Renal pelvis (tissue), 4 donors: ENCODE results near the gene CAMK2G. TPM values are rescaled to one million over a fixed set of nuclear protein-coding genes. Genes with fewer than 3 reads are reported as not detected.
A peak's percentile ranks its signal among the peaks of the same experiment; 100 is the strongest.

Experiments used
- DNase-seq: peaks from one replicate; pipeline ENCODE4 v3.0.0-alpha.2; 2013
- polyA plus RNA-seq, 3 donors: library from polyadenylated mRNA; unstranded; fragments of 120-200 nt; gene quantifications; one replicate each; pipeline ENCODE4 v1.2.1, GENCODE V29; 2013; ENCODE audit not compliant: insufficient read length in 3 of 3

The CAMK2G gene
- polyA plus RNA-seq, 3 donors = 21.5 to 35.9 (median 33.2) TPM

DNA sequence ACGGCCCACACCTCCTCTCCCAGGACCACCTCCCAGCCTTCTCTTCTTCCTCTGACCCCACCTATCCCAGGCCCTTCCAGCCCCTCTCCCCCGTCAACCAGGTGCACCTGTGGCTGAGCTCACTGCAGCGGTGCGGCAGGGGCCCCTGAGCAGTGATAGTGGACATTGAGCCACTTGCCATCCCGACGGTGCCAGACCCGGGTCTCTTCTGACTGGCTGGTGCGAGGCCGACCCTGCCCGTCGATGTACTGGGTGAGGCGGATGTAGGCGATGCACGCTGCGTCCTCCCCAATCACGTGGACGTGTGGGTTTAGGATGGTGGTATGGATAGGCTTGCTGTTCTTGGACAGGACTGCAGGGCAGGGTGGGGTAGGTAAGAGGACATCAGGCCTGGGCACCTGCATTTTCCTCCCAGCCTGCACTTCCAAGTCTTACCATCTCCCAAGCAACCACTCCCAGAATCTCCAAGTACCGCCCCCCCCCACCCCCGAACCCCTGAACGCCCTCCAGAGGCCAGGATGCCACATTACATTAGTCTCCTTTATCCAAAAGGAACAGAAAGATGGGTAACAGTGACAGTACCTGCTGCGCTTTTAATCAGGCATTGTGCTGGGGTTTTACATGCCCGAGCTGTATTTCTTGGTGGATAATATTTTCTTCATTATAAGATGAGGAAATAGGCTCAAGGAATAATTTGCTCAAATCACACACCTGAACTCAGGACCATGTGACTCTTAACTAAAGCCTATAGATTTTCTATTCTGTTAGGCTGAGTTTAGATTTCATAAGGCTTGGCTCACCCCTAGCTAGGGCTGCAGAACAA lies 59.2 kb downstream of the CAMK2G start:
- no peak for DNase-seq

DNA sequence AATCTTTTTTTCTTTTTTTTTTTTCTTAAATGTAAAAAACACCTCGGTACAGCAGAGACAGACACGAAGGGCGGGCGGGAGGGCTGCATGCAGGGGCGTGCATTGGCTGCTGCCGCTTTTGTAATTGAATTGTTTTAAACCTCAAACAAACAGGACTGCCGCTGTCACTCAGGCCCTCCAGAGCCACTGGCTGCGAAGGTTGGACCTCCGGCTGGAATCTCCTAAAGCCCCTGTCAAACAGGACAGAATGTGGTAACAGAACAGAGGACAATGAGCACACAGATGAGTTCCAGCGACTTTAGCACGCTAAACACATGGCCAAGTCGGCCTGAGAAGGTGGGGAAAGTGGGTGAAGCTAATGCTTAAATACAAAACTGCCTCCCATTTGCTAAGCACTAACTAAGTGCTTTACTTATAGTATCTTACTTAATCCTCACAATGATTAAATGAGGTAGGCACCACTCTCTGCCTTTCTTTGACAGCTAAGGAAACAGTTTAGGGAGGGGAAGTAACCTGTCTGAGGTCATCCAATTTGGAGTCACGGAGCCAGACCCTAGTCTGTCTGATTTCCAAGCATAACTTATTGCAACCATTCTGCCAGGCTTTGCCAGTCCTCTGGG lies 60.0 kb downstream of the CAMK2G start:
- no peak for DNase-seq

GRCh38 chr10:73813333-73813732 lies 61.0 kb downstream of the CAMK2G start:
- no peak for DNase-seq

- DNase-seq = no peak
Observed at GRCh38 chr10:73812657-73813056, 61.7 kb downstream of the CAMK2G start.

DNA sequence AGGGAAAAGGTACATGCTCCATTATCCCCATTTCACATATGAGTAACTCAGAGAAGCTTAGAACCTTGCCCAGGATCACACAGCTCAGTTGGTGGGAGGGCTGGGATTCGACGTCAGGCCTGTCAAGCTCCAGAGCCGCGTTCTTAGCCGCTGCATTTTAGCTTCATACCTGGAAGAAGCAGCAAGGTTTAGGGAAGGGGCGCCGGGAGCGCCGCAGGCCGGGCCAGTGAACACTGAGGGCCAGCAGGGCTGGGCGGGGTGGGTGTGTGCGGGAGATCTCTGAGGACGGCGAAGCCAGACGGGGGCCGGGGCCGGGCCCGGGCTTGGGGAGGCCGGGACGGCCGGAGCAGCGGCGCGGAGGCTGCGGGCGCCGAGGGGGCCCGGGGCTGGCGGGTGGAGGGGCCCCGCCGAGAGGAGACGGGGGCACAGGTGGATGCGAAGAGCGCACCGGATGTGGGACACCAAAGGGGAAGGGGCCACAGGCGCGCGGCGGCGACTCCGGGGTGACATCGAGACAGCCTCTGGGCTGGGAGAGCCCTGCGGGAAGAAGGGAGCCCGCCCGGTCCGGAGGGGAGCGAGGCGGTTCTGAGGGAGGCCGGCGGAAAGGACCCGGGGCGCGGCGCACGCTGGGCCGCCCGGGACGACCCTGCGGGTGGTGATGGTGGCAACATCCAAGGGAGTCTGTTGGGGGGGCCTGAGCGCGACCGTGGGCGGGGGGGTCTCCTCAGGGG lies 63.5 kb downstream of the CAMK2G start:
- DNase-seq = peak; percentile 4

DNA sequence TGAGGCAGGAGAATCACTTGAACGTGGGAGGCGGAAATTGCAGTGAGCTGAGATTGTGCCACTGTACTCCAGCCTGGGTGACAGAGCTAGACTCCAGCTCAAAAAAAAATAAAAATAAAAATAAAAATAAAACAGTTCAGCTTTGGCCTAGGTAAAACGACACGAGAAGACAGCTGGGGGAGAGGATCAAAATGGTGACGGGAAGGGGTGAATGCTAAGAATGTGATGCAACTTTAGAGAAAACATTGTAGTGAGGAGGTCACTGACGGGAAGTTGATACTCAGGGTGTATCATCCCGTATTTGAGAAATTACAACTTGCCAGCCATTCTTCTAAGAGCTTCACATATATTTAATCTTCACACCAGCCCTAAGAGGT lies 64.0 kb downstream of the CAMK2G start:
- DNase-seq = no peak

DNA sequence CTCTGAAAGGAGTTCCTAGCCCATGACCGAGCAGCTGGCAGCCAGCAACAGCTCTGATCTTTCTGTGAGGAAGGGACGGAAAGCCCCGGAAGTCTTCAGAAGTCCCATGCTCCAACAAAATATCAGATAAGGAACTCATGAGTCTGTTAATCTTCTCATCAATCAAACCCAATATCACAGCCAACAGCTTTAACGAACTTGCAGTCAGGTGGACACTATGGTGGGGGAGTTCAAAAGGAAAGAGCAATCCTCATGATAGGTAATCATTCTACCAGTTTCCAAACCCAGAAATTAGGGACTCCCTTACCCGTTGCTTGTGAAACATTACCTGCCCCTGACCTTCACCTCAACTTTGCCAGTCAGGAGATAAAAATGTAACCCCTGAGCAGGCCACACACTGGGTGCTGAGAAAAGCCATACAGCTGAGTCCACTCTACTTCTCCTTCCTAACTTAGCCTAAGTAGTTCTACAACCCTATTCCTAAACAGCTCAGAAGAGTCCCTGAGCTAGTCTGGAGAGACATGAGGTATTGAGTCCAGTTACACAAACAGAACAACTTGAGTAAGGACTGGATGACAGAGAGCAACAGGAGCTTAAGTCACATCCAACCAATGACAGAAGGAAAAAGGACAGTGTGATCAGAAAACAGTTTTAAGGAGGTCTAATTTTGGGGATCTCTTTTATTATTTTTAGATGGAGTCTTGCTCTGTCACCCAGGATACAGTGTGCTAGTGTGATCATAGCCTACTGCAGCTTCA lies 65.1 kb downstream of the CAMK2G start:
- no peak for DNase-seq

DNA sequence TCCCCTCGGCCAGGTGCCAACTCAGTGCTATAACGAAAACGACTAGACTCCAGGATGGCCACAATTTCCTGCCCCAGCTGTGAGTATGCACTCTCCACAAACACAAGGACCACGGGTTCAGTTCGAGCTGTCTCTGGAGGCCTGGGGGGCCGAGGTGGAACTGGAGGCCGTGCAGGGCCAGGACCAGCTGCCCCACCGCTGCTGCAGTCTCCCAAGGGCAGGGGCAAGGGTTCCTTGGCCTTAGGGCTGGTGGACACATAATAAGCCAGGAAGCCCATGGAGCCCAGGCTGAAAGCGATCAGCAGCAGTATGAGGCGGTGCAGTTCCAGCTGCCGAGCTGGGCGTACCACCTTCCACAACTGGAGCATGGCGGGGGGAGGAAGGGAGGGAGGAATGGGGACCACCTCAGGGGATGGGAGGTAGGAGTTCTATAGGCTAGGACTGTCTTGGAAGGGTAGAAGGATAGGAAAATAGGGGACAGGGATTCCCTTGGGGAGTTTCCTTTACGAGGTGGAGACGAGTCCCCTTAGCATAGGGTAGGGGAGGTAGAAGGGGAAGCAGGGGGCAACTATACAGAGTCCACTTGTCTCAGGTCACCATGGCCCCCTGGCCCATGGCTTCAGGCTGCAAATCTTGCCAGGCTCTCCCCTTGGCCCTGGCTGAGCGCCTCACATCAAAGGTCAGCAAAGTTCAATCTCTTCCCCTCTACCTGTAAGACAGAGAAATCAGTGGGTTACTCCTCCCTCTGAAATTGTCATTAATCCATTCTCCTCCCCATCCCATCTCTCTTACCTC lies 66.1 kb downstream of the CAMK2G start:
- no peak for DNase-seq

DNA sequence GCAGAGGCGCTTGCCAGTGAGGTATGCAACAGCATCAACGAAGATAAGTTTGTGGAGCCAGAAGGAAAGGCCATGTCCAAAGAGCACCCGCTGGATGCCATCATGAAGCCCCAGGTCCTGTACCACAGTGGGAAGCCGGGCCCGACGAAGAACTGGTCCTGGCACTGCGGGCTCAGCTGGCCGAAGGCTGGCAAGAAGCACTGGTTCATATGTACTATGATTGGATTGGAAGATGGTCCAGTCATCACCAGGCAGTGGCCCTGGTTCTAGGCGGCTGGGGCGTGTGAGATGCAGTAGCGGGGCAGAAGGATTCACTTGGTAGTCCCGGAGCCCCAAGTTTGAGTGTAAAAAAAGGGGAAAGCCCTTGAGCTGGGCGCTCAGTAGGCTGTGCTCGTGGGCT lies 66.9 kb downstream of the CAMK2G start:
- DNase-seq = no peak

DNA sequence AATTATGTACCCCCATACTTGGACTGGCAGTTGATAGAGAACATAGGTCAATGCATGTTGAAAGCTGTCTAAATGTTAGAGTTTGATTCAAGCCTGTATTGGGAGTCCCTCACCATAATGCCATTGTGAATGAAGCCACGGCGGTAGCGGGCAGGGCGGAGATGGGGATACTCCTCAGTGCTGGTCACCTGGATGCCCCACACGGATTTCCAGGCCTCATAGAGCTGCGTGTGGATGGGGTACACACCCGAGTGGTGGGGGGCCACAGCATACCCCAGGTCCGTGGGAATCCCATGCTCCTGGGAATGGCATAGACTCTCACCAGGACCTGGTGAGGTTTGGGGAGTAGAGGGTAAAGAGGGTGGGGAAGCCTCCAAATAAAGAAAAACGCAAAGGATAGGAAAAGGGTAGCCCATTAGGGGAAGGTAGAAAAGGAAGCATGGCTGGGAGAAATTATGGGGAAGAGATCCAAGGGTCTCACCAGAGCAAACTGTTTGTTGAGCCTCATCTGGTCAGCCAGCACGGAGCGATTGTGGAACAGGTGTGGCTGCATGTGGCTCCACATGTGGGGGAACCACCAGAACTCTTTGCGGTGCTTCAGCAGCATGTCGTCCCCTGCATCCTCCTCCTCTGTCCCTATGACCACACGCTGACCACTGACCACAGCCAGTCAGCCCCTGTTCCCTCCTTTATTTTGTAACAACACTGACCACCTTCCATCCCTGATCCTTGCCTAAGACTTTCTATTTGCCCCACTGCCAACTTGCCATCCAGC lies 68.0 kb downstream of the CAMK2G start:
- no peak for DNase-seq

DNA sequence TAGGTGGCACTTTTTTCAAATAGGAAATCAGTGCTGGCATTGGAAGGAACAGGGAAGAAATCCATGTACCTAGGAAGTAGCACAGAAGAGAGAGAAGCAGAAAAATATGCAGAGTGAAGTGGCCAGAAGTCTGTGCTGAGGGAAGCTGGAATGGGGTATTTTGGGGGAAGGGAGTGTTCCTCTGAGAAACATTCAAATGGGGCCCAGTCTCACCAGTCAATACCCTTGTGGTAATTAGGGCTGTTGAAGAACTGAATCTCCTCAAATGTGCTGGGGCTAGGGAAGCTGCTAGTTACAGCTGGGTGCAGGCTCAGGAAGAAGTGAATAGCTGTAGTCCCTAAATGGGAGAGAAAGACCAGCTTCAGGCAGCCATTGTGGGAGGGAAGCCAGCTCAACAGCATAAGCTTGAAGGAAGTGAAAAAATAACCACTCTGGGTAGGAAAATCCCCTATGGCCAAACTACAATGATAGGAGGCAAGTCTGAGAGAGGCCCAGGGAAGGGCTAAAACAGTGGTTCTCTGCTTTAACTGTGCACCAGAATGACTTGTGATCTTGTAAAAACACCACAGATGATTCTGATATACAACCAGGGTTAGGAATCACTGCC lies 70.6 kb downstream of the CAMK2G start:
- no peak for DNase-seq

DNA sequence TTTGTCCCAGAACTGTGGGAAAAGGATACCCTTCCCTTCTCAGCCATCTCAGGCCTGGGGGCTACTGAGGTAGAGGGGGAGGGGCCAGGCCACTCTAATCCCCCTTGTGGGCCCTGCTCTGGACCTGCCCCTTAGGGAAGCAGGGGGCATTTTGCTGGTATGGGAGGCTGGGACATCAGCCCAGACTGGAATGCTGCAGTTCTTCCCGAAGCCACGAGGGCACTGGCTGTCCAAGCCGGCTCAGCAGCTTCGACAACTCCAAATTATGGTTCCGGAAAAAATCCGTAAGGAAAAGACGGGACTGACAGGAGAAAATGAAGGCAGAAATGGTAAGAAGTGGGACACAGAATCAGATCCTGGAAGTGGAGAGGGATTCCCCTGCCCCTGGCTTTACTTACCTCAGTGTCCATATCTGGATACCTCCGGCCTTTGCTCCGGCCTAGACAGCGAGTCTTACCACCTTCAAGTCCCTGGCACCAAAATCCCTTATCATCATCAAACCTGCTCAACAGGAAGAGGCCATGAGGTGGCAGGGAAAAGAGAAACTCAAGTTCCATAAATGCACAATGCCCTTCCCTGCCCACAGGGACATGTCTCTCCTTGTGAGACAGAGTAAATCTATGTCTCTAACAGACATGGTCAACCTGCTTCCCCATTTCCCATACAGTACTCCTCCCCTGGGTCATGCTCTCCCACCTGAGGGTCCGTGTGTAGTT lies 71.9 kb downstream of the CAMK2G start:
- DNase-seq = no peak

DNA sequence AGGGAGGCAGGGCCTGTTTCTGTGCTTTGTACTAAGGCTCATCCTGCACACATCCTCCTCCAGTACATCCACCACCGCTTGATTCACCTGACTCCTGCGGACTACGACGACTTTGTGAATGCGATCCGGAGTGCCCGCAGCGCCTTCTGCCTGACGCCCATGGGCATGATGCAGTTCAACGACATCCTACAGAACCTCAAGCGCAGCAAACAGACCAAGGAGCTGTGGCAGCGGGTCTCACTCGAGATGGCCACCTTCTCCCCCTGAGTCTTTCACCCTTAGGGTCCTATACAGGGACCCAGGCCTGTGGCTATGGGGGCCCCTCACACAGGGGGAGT lies 73.1 kb downstream of the CAMK2G start:
- no peak for DNase-seq

- DNase-seq = no peak
Observed at GRCh38 chr10:73800560-73801252, 73.6 kb downstream of the CAMK2G start.

DNA sequence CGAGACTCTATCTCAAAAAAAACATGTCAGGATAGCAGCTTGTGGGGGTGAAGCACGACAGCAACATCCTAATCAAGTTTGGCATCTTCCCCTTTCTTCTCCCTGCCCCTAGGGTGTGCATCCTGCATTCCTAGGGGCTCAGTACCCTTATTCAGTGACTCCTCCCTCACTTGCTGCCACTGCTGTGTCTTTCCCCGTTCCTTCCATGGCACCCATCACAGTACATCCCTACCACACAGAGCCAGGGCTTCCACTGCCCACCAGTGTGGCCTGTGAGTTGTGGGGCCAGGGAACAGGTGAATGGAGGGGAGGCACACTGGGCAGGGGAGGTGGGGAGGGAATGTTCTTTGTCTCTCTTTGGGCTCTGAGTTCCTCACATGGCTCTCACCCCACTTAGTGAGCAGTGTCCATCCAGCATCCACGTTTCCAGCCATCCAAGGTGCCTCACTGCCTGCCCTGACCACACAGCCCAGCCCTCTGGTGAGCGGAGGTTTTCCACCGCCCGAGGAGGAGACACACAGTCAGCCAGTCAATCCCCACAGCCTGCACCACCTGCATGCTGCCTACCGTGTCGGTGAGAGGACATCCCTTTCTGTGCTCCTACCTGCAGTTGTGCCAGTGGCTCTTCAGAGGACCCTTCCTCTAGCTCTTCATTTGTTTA lies 74.3 kb downstream of the CAMK2G start:
- no peak for DNase-seq

- no peak for DNase-seq
Observed at GRCh38 chr10:73798927-73799560, 75.3 kb downstream of the CAMK2G start.

GRCh38 chr10:73798087-73798486 lies 76.3 kb downstream of the CAMK2G start:
- DNase-seq = no peak
